Measurements from ENCODE around the gene SH3RF3.
A peak's percentile ranks its signal among the peaks of the same experiment; 100 is the strongest.

The SH3RF3 gene

DNA sequence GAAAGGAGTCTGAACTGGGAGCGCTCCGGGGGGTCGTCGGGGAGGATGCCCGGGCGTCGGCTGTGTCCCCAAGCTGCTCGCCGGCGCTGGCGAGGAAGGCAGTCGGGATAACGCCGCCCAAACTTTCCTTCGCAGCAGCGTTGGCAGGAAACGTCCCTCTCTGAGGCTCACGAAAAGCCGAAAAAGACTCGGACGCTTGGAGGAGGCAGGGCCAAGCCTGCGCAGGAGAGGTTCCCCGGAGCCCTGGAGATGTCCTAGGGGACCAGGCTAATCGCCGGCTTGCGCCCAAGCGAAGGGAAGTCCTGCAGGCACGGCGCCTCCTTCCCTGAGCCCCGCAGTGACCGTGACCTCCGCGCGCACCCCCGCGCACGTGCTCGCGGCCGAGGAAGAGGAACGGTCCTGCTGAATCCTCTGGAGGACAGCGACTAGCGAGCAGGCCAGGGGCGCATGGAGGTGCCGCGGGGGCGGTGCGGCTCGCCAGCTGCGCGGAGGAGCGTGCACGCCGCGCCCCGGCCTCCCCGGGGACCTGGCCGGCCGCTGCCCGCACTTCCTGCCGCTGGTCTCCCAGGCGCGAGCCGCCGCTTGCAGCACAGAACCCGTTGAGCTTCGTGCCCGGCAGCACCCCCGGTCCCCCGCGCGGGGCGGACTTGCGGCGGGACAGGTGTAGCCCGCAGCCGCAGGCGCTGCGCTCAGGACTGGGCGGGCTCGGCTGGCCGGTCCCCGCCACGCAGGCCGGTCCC is at the start of gene SH3RF3:
TSS of gene SH3RF3 (plus strand) at position 590 of the 740 bp plus-strand sequence.
- TF ChIP-seq, protein P1, sequence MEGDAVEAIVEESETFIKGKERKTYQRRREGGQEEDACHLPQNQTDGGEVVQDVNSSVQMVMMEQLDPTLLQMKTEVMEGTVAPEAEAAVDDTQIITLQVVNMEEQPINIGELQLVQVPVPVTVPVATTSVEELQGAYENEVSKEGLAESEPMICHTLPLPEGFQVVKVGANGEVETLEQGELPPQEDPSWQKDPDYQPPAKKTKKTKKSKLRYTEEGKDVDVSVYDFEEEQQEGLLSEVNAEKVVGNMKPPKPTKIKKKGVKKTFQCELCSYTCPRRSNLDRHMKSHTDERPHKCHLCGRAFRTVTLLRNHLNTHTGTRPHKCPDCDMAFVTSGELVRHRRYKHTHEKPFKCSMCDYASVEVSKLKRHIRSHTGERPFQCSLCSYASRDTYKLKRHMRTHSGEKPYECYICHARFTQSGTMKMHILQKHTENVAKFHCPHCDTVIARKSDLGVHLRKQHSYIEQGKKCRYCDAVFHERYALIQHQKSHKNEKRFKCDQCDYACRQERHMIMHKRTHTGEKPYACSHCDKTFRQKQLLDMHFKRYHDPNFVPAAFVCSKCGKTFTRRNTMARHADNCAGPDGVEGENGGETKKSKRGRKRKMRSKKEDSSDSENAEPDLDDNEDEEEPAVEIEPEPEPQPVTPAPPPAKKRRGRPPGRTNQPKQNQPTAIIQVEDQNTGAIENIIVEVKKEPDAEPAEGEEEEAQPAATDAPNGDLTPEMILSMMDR (IDR thresholded peaks at IDR 0.05; ENCODE audit: insufficient read depth, low read length, poor library complexity, severe bottlenecking), result no peak
- DNase-seq (ENCODE audit: extremely low read depth, insufficient read length), result peak; percentile 45

DNA sequence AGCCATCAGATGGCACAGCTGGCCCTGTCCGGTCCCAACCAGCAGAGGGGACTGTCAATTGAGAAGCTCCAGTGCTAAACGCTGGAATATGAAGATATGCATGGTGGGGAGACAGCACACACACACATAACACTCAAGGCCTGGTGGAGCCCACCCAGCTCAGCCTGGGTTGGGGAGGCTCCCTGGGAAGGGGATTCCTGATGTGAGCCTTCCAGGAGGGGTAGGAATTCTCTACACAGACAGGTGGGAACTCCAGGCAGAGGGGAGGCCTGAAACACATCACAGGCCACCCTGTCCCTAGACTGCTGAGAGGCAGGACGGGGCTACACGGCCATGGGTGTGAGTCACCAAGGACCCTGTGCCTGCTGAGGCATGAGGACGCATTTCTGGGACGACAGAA is 49.4 kb upstream of the SH3RF3 start:
- Histone ChIP-seq H3K27me3 (replicated peaks; ENCODE audit: control insufficient read depth, insufficient read depth, low read length) (peaks cover 1% of the 10 kb centered on the region; the same call in 1 of the 2 replicates), H3K4me3 (replicated peaks; ENCODE audit: low read depth, low read length) (no peak overlapping the region), H3K36me3 (ENCODE audit: control insufficient read depth, insufficient read depth, low read length) (no peaks in the 10 kb centered on the region)
- TF ChIP-seq, protein P1 (IDR thresholded peaks at IDR 0.05; ENCODE audit: insufficient read depth, low read length, poor library complexity, severe bottlenecking), result no peak
- no peak for DNase-seq (ENCODE audit: extremely low read depth, insufficient read length)

More for the DNA sequence above, at the start of gene SH3RF3:
- H3K27me3 ChIP-seq (replicated peaks; ENCODE audit: control insufficient read depth, insufficient read depth, low read length), result peaks cover 3% of the 10 kb centered on the region; the same call in 1 of the 2 replicates
- no peaks in the 10 kb centered on the region for H3K36me3 ChIP-seq (ENCODE audit: control insufficient read depth, insufficient read depth, low read length)
- peak within 1 kb of the TSS; percentile 39 for H3K4me3 ChIP-seq (replicated peaks; ENCODE audit: low read depth, low read length)

DNA sequence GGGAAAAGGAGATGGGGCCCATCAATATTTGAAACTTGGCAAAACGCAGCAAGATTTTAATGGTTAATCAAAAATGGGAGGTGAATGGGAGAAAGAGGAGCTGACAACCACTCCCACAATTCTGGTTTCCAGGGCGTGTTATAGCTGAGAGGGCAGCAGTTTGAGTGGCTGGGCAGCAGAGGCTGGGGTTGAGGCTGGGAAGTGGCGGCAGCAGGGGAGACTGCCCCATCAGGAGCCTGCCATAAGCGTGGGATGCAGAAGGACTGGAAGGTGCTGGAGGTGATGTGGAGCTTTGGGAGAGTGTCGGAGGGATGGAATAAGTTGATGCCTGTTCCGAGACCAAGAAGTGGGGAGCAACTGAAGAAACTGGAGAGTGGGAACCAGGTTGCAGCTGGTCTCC is 48.9 kb upstream of the SH3RF3 start:
- H3K4me3 ChIP-seq (replicated peaks; ENCODE audit: low read depth, low read length), result no peak overlapping the region
- H3K27me3 ChIP-seq (replicated peaks; ENCODE audit: control insufficient read depth, insufficient read depth, low read length), result peaks cover 1% of the 10 kb centered on the region; the same call in 1 of the 2 replicates
- DNase-seq (ENCODE audit: extremely low read depth, insufficient read length), result no peak
- TF ChIP-seq, protein P1 (IDR thresholded peaks at IDR 0.05; ENCODE audit: insufficient read depth, low read length, poor library complexity, severe bottlenecking), result no peak
- no peaks in the 10 kb centered on the region for H3K36me3 ChIP-seq (ENCODE audit: control insufficient read depth, insufficient read depth, low read length)

DNA sequence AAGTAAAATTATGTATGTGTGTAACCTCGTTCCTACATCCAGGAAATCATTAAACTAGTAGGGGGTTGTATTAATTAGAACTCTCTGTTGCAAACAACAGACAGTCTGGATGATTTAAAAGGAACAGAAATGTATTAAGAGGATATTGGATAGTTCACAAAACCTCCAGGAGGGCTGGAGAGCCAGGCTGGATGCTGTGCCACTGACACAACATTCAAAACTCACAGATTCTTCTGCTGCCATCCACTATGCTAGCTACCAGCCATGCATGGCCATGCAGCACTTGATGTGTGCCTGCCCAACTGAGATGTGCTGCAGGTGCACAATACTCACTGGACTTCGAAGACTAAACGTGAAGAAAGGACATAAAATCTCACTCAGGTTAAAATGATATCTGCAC is 48.2 kb upstream of the SH3RF3 start:
- TF ChIP-seq, protein P1 (IDR thresholded peaks at IDR 0.05; ENCODE audit: insufficient read depth, low read length, poor library complexity, severe bottlenecking), result no peak

DNA sequence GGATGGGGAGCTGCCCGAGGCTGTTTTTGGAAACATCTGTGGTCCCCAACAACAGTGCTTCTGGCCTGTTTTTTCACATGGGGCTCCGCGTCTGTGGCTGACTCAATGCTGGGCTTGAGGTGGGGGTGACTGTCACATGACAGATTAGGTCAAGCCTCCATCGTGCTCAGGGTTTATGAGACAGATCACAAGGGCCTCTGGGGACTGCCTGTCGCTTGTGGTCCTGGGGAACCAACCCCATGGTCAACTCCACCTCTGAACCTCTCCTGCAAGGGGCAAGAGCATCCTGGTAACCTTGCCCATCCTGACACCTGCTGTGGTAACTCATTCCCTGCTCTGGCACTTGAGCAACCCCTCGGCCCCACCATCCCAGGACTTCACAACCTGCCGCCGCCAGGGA is 47.6 kb upstream of the SH3RF3 start:
- TF ChIP-seq, protein P1 (IDR thresholded peaks at IDR 0.05; ENCODE audit: insufficient read depth, low read length, poor library complexity, severe bottlenecking), result no peak

More for the DNA sequence above, 48.2 kb upstream of the SH3RF3 start:
- Histone ChIP-seq H3K4me3 (replicated peaks; ENCODE audit: low read depth, low read length) (no peak overlapping the region), H3K36me3 (ENCODE audit: control insufficient read depth, insufficient read depth, low read length) (no peaks in the 10 kb centered on the region), H3K27me3 (replicated peaks; ENCODE audit: control insufficient read depth, insufficient read depth, low read length) (peaks cover 1% of the 10 kb centered on the region; the same call in 1 of the 2 replicates)
- DNase-seq (ENCODE audit: extremely low read depth, insufficient read length), result no peak

More for the DNA sequence above, 47.6 kb upstream of the SH3RF3 start:
- peaks cover 1% of the 10 kb centered on the region; the same call in 1 of the 2 replicates for H3K27me3 ChIP-seq (replicated peaks; ENCODE audit: control insufficient read depth, insufficient read depth, low read length)
- no peak for DNase-seq (ENCODE audit: extremely low read depth, insufficient read length)
- no peak overlapping the region for H3K4me3 ChIP-seq (replicated peaks; ENCODE audit: low read depth, low read length)
- H3K36me3 ChIP-seq (ENCODE audit: control insufficient read depth, insufficient read depth, low read length), result no peaks in the 10 kb centered on the region
